Measurements from ENCODE around the gene RPS17.

RPS17 gene

DNA sequence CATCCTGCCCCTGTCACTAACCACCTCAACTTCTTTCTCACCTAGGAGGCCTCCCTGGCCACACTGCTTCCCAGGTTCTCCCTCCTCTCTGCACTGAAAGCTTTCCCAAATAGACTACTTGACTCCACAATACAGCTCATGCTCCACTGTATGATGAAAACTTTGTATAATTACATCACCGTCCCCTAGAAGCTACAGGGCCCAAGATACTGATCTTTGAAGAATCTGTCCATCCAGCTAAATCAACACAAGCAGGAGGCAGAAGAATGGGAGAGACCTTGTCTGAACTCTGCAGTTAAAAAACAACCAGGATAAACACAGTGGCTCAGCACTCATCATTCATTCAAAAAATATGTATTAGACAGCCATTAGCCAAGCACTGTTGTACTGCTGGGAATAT, 26.4 kb upstream of the RPS17 start:
- peak; percentile 23 for DNase-seq (ENCODE audit: low read depth)
- H3K4me3 ChIP-seq (ENCODE audit: control insufficient read depth, low read depth, low read length) = no peak overlapping the region
- TF ChIP-seq, protein P1, sequence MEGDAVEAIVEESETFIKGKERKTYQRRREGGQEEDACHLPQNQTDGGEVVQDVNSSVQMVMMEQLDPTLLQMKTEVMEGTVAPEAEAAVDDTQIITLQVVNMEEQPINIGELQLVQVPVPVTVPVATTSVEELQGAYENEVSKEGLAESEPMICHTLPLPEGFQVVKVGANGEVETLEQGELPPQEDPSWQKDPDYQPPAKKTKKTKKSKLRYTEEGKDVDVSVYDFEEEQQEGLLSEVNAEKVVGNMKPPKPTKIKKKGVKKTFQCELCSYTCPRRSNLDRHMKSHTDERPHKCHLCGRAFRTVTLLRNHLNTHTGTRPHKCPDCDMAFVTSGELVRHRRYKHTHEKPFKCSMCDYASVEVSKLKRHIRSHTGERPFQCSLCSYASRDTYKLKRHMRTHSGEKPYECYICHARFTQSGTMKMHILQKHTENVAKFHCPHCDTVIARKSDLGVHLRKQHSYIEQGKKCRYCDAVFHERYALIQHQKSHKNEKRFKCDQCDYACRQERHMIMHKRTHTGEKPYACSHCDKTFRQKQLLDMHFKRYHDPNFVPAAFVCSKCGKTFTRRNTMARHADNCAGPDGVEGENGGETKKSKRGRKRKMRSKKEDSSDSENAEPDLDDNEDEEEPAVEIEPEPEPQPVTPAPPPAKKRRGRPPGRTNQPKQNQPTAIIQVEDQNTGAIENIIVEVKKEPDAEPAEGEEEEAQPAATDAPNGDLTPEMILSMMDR (conservative IDR thresholded peaks at IDR 0.05; ENCODE audit: control insufficient read depth, insufficient read depth, low read depth, low read length) = no peak

- no peak overlapping the region for H3K4me3 ChIP-seq (ENCODE audit: control insufficient read depth, low read depth, low read length)
- DNase-seq (ENCODE audit: low read depth) = no peak
- TF ChIP-seq, protein P1 (conservative IDR thresholded peaks at IDR 0.05; ENCODE audit: control insufficient read depth, insufficient read depth, low read depth, low read length) = no peak
Measured at GRCh38 chr15:82558502-82558901, 18.2 kb upstream of the RPS17 start.

- TF ChIP-seq, protein P1 (conservative IDR thresholded peaks at IDR 0.05; ENCODE audit: control insufficient read depth, insufficient read depth, low read depth, low read length) = no peak
- DNase-seq (ENCODE audit: low read depth) = no peak
- no peak overlapping the region for H3K4me3 ChIP-seq (ENCODE audit: control insufficient read depth, low read depth, low read length)
Measured at GRCh38 chr15:82556315-82557035, 16.2 kb upstream of the RPS17 start.

DNA sequence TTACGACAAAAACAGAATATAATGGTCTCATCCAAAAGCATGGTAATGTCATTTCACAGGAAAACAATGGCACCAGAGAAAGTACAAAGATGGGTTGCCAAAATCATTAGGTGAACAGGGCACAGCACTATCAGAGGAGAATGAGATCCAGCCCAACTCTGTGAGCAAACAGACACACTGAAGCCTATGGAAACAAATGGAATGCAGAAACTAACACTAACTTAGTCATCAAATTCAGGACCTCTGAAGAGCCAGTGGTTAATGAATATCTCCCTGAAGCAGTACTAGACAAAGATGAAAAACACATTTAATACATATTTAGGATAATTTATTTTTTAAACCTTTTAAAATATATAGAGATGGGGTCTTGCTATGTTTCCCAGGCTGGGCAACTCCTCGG, 14.6 kb upstream of the RPS17 start:
- no peak for DNase-seq (ENCODE audit: low read depth)
- TF ChIP-seq, protein P1 (conservative IDR thresholded peaks at IDR 0.05; ENCODE audit: control insufficient read depth, insufficient read depth, low read depth, low read length) = no peak

GRCh38 chr15:82554351-82554750, 14.1 kb upstream of the RPS17 start:
- DNase-seq (ENCODE audit: low read depth) = peak; percentile 44
- TF ChIP-seq, protein P1 (conservative IDR thresholded peaks at IDR 0.05; ENCODE audit: control insufficient read depth, insufficient read depth, low read depth, low read length) = no peak

More for the DNA sequence above, 14.6 kb upstream of the RPS17 start:
- no peak overlapping the region for H3K4me3 ChIP-seq (ENCODE audit: control insufficient read depth, low read depth, low read length)

DNA sequence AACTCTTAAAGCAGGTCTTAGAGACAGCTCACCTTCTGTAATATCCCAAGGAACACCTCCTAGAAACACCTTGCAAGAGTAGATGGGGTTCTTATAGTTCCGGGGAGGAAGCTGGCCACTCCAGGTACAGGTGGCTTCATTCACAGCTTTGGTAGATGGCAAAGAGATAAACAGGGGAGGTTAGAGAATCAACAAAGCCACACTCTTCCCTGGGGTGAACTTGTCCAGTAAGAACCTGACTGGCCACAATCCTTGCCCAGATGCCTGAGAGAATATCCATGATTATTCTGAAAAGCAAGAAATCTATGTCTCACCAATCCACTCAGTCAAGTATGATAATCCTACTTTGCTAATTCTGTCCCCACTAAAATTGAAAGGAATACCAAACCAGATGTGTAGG, 13.6 kb upstream of the RPS17 start:
- no peak for DNase-seq (ENCODE audit: low read depth)
- TF ChIP-seq, protein P1 (conservative IDR thresholded peaks at IDR 0.05; ENCODE audit: control insufficient read depth, insufficient read depth, low read depth, low read length) = no peak
- H3K4me3 ChIP-seq (ENCODE audit: control insufficient read depth, low read depth, low read length) = no peak overlapping the region

More at GRCh38 chr15:82554351-82554750, 14.1 kb upstream of the RPS17 start:
- H3K4me3 ChIP-seq (ENCODE audit: control insufficient read depth, low read depth, low read length) = no peak overlapping the region
